ENCODE measurements around the gene ZNF324B.
"Not testable (repeated sequence)": the region's sequence is repeated elsewhere in the genome, so short reads cannot be mapped to it uniquely, and the experiment has no call there.

The ZNF324B gene

DNA sequence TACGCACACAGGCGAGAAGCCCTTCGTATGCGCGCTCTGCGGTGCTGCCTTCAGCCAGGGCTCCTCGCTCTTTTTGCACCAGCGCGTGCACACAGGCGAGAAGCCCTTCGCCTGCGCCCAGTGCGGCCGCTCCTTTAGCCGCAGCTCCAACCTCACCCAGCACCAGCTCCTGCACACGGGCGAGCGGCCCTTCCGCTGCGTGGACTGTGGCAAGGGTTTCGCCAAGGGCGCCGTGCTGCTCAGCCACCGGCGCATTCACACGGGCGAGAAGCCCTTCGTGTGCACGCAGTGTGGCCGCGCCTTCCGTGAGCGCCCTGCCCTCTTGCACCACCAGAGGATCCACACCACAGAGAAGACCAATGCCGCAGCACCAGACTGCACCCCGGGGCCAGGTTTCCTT, 4.7 kb downstream of the ZNF324B start:
- DNase-seq (ENCODE audit: low read depth), result no peak
- no peak overlapping the region for H3K4me3 ChIP-seq (ENCODE audit: low read depth, low read length)
- TF ChIP-seq, protein P1, sequence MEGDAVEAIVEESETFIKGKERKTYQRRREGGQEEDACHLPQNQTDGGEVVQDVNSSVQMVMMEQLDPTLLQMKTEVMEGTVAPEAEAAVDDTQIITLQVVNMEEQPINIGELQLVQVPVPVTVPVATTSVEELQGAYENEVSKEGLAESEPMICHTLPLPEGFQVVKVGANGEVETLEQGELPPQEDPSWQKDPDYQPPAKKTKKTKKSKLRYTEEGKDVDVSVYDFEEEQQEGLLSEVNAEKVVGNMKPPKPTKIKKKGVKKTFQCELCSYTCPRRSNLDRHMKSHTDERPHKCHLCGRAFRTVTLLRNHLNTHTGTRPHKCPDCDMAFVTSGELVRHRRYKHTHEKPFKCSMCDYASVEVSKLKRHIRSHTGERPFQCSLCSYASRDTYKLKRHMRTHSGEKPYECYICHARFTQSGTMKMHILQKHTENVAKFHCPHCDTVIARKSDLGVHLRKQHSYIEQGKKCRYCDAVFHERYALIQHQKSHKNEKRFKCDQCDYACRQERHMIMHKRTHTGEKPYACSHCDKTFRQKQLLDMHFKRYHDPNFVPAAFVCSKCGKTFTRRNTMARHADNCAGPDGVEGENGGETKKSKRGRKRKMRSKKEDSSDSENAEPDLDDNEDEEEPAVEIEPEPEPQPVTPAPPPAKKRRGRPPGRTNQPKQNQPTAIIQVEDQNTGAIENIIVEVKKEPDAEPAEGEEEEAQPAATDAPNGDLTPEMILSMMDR (conservative IDR thresholded peaks at IDR 0.05; ENCODE audit: low read depth, low read length), result no peak

- DNase-seq (ENCODE audit: low read depth), result no peak
- TF ChIP-seq, protein P1 (conservative IDR thresholded peaks at IDR 0.05; ENCODE audit: low read depth, low read length), result no peak
- H3K4me3 ChIP-seq (ENCODE audit: low read depth, low read length), result no peak overlapping the region
These were observed 8.6 kb downstream of the ZNF324B start for GRCh38 chr19:58460039-58460438.

DNA sequence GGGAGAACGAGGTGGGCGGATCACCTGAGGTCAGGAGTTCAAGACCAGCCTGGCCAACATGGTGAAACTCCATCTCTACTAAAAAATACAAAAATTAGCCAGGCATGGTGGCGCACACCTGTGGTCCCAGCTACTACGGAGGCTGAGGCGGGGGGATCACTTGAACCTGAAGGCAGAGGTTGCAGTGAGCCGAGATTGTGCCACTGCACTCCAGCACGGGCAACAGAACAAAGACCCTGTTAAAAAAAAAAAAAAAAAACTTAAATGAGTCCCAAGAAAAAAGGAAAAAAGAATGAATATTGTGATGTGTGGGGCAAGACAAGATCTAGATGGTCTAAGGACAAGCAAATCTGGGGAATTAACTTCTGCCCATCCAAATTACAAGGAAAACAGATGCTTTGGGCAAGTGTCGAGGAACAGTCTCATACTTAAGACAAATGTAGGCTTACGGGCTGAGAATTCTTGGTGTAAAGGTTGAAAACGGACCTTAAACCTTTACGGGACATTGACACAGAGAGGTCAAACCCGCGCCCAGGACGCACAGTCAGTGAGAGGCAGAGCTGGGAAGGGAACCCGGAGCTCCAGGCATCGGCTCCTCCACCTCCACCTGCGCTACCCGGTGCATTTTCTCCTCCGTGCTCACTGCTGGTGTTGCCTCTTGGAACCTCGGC, 14.8 kb downstream of the ZNF324B start:
- TF ChIP-seq, protein P1 (conservative IDR thresholded peaks at IDR 0.05; ENCODE audit: low read depth, low read length), result no peak

DNA sequence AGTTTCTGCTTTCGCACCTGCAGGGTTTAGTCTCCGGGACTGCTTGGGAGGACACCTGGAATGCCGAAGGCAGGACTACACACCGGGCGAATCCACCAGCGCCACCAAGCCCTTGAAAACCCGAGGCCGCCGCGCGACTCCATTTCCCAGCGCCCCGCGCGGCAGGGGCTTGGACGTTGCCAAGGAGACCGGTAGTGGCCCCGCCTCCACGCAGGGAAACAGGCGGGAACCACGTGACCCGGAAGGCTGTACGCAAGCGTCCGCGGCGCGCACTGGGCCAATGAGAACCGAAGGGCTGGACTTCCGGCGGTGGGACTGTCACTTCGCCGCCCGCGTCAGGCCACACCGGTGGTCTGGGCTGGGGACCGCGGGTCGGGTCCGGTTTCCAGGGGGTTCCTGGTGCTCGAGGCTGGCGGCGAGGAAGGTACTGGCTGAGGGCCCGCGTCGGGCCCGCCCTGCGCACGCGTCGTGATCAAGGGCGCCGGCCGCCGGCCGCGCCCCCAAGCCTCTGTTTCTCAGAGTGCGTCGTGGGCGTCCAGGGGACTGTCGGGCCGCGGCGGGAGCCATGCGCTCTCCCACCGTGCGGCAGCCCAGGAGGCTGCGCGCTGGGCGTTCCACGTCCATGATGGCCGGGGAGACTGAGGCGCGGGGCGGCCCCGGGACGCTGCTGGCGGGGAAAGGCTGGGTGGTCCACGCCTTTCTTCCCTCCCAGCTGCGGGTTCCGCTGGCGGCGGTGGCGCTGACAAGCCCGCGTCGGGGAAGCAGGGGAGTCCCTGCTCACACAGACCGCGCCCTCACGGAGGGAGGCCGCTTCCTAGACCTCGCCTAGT, 15.6 kb downstream of the ZNF324B start, which contains the start of gene ZNF324:
ZNF324 (plus strand) TSS at position 321 of the 830 bp plus-strand sequence. CDS start 2,106 bp downstream, outside the sequence.
- peak; percentile 96 for DNase-seq (ENCODE audit: low read depth)
- TF ChIP-seq, protein P1 (conservative IDR thresholded peaks at IDR 0.05; ENCODE audit: low read depth, low read length), result peak; percentile 6
- H3K4me3 ChIP-seq (ENCODE audit: low read depth, low read length), result peak within 1 kb of the TSS; percentile 91

More for the DNA sequence above, 14.8 kb downstream of the ZNF324B start:
- DNase-seq (ENCODE audit: low read depth), result no peak
- peak overlapping the region; percentile 91 for H3K4me3 ChIP-seq (ENCODE audit: low read depth, low read length)

DNA sequence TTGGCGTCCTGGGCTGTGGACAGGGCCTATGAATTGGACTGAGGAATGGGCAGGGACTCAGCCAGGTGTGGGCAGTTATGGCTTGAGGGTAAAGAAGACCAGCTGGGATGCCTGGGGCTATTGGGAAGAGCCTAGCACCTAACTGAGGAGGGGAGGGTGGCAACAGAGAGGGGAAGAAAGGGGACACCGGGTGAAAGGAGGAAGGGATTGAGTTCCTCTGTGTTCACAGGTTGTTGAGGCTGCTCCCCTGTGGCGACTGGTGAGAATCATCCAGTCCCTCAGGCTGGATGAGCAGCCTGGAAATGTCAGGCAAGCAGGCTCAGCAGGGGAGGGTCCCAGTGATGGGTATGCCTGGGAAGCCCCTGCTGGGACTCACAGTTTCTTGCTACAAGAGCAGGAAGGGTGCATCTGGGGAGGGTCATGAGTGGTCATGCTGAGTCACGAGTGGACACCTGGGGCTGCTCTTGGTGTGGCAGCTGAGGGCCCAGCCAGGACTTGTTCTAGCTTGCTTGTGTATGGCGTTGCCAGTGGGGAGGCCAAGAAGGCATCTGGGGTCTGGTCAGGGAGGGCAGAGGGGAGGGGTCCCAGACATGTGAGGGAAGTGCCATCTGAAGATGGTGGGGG, 16.9 kb downstream of the ZNF324B start:
- H3K4me3 ChIP-seq (ENCODE audit: low read depth, low read length), result peak overlapping the region; percentile 33
- peak; percentile 39 for DNase-seq (ENCODE audit: low read depth)
- TF ChIP-seq, protein P1 (conservative IDR thresholded peaks at IDR 0.05; ENCODE audit: low read depth, low read length), result peak; percentile 2

- H3K4me3 ChIP-seq (ENCODE audit: low read depth, low read length), result no peak overlapping the region
- DNase-seq (ENCODE audit: low read depth), result no peak
- TF ChIP-seq, protein P1 (conservative IDR thresholded peaks at IDR 0.05; ENCODE audit: low read depth, low read length), result no peak
These were observed 18.0 kb downstream of the ZNF324B start for GRCh38 chr19:58469241-58470013.

- DNase-seq (ENCODE audit: low read depth); H3K4me3 ChIP-seq (ENCODE audit: low read depth, low read length): not testable (repeated sequence)
These were observed 19.6 kb downstream of the ZNF324B start for GRCh38 chr19:58470837-58471543.

Measured in choroid plexus epithelial cell (primary cell).